Neural progenitor cell (in vitro differentiated cells): ENCODE data around the gene CELA1. TPM values are rescaled to one million over a fixed set of nuclear protein-coding genes. Genes with fewer than 3 reads are reported as not detected.

ENCODE experiments used
- DNase-seq: peaks from one replicate; pipeline ENCODE4 v3.0.0-alpha.2; 2016; ENCODE audit warnings: low spot score
- H2AFZ ChIP-seq: fragments of 200-600 bp; sonication (generic); replicated peaks from 2 replicates; pipeline ENCODE4 v1.6.1; 2016; ENCODE audit warnings: antibody characterized with exemption
- H3F3A ChIP-seq: fragments of 200-600 bp; sonication (generic); 2 replicates; pipeline ENCODE4 v1.6.1; 2016; ENCODE audit warnings: antibody characterized with exemption, low read depth
- H3K27ac ChIP-seq: fragments of 200-600 bp; sonication (generic); 2 replicates; pipeline ENCODE4 v1.5.1; 2016; ENCODE audit warnings: mild to moderate bottlenecking
- H3K27me3 ChIP-seq: fragments of 200-600 bp; sonication (generic); 2 replicates; pipeline ENCODE4 v1.6.1; 2016; ENCODE audit warnings: mild to moderate bottlenecking, moderate library complexity
- H3K36me3 ChIP-seq: fragments of 200-600 bp; sonication (generic); 2 replicates; pipeline ENCODE4 v1.5.1; 2016
- H3K4me1 ChIP-seq: fragments of 200-600 bp; sonication (generic); 2 replicates; pipeline ENCODE4 v1.6.1; 2016; ENCODE audit warnings: mixed run types
- H3K4me2 ChIP-seq: fragments of 200-600 bp; sonication (generic); 2 replicates; pipeline ENCODE4 v1.6.1; 2016
- H3K4me3 ChIP-seq: fragments of 200-600 bp; sonication (generic); 2 replicates; pipeline ENCODE4 v1.5.1; 2016
- H3K79me2 ChIP-seq: fragments of 200-600 bp; sonication (generic); 2 replicates; pipeline ENCODE4 v1.6.1; 2016; ENCODE audit warnings: low read depth
- H3K9ac ChIP-seq: fragments of 200-600 bp; sonication (generic); 2 replicates; pipeline ENCODE4 v1.6.1; 2016
- H3K9me3 ChIP-seq: fragments of 200-600 bp; sonication (generic); 2 replicates; pipeline ENCODE4 v1.5.1; 2016; ENCODE audit warnings: low read depth
- H4K20me1 ChIP-seq: fragments of 200-600 bp; sonication (generic); 2 replicates; pipeline ENCODE4 v1.6.1; 2016; ENCODE audit warnings: low read depth
- H3K27ac Mint-ChIP-seq: 3 replicates; pipeline ENCODE4 v1.8.0; 2021; ENCODE audit warnings: mixed read lengths
- H3K27me3 Mint-ChIP-seq: 2 replicates; pipeline ENCODE4 v1.8.0; 2022; ENCODE audit warnings: low read depth, mild to moderate bottlenecking, inconsistent platforms, moderate library complexity, mixed read lengths; ENCODE audit not compliant: insufficient read depth
- H3K36me3 Mint-ChIP-seq: 3 replicates; pipeline ENCODE4 v1.8.0; 2021; ENCODE audit warnings: mixed read lengths
- H3K4me1 Mint-ChIP-seq: 3 replicates; pipeline ENCODE4 v1.8.0; 2021; ENCODE audit warnings: mixed read lengths
- H3K4me3 Mint-ChIP-seq: 3 replicates; pipeline ENCODE4 v1.8.0; 2021; ENCODE audit warnings: mild to moderate bottlenecking, moderate library complexity, mixed read lengths
- H3K9me3 Mint-ChIP-seq: 3 replicates; pipeline ENCODE4 v1.8.0; 2020; ENCODE audit warnings: mixed read lengths
- EZH2 ChIP-seq: fragments of 200-600 bp; sonication (generic); IDR thresholded peaks from 2 replicates; pipeline ENCODE4 v1.6.1; 2017; ENCODE audit warnings: antibody characterized with exemption, mild to moderate bottlenecking, moderate library complexity
- EZH2phosphoT487 ChIP-seq: fragments of 200-600 bp; sonication (generic); IDR thresholded peaks from 2 replicates; pipeline ENCODE4 v1.6.1; 2017; ENCODE audit warnings: antibody characterized with exemption
- total RNA-seq: library from RNA; depleted of rRNA; stranded (reverse); fragments of >200 nt; gene quantifications from 2 replicates; pipeline ENCODE4 v1.2.3, GENCODE V29; 2015; ENCODE audit warnings: low replicate concordance
- TF ChIP-seq, protein P1 (sequence below): fragments of 200-600 bp; sonication (generic); IDR thresholded peaks from 2 replicates; pipeline ENCODE4 v1.5.1; 2017; ENCODE audit warnings: antibody characterized with exemption, mild to moderate bottlenecking

The CELA1 gene
- total RNA-seq, 1 donor from 2014 or later: not detected

DNA sequence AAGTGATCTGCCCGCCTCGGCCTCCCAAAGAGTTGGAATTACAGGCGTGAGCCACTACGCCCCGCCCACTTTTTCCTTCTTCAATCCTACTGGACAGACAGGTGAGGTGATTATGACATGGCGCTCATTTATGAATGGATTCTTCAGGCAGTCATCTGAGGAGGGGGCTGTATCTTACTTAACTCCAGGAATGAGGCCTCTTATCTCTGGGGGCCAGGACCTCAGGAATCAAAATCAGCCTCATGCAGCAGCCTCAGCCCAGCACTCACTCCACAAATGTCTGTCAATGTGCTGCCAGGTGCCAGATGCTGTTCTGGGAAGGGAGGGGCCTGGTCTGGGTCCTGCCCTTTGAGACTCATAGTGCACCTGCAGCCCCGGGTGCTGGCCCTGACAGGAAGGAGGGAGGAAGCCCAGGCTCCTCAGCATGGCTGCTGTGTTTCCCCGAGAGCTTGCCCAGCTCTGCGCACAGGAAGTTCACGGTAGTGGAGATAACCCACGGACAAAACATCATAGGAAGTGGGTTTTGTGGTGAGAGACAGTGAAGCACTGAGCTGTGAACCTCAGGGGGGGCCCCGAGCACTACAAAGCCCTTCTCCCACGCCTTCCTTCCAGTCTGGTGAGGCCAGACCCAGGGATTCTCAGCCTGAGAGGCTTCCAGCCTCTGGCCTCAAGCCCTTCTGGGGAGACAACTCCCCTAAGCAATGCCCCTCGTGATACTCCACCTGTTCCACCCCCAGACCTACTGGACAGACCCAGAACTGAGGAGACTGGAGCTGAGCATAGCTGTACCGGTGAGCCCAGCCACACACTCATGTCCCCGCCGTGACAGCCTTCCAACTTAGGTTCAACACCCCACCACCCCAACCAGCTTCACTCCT lies 22.4 kb upstream of the CELA1 start:
- Mint-ChIP-seq H3K36me3 (no peaks in the 10 kb centered on the region), H3K4me1 (peaks cover 40% of the 10 kb centered on the region), H3K4me3 (no peak overlapping the region), H3K27ac (no peak overlapping the region), H3K9me3 (no peaks in the 10 kb centered on the region), H3K27me3 (peaks cover 6% of the 10 kb centered on the region)
- Histone ChIP-seq H3K4me3 (no peak overlapping the region), H2AFZ (no peak overlapping the region), H3K9ac (no peak overlapping the region), H3K36me3 (no peaks in the 10 kb centered on the region), H3F3A (peaks cover 29% of the 10 kb centered on the region), H3K9me3 (no peaks in the 10 kb centered on the region), H3K27me3 (peaks cover 30% of the 10 kb centered on the region), H3K4me1 (peaks cover 25% of the 10 kb centered on the region), H4K20me1 (peaks cover 3% of the 10 kb centered on the region), H3K79me2 (no peaks in the 10 kb centered on the region), H3K4me2 (no peak overlapping the region), H3K27ac (no peak overlapping the region)
- DNase-seq: peak; percentile 31
- TF ChIP-seq EZH2phosphoT487 (no peak), EZH2 (no peak)
- TF ChIP-seq, protein P1, sequence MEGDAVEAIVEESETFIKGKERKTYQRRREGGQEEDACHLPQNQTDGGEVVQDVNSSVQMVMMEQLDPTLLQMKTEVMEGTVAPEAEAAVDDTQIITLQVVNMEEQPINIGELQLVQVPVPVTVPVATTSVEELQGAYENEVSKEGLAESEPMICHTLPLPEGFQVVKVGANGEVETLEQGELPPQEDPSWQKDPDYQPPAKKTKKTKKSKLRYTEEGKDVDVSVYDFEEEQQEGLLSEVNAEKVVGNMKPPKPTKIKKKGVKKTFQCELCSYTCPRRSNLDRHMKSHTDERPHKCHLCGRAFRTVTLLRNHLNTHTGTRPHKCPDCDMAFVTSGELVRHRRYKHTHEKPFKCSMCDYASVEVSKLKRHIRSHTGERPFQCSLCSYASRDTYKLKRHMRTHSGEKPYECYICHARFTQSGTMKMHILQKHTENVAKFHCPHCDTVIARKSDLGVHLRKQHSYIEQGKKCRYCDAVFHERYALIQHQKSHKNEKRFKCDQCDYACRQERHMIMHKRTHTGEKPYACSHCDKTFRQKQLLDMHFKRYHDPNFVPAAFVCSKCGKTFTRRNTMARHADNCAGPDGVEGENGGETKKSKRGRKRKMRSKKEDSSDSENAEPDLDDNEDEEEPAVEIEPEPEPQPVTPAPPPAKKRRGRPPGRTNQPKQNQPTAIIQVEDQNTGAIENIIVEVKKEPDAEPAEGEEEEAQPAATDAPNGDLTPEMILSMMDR: no peak

DNA sequence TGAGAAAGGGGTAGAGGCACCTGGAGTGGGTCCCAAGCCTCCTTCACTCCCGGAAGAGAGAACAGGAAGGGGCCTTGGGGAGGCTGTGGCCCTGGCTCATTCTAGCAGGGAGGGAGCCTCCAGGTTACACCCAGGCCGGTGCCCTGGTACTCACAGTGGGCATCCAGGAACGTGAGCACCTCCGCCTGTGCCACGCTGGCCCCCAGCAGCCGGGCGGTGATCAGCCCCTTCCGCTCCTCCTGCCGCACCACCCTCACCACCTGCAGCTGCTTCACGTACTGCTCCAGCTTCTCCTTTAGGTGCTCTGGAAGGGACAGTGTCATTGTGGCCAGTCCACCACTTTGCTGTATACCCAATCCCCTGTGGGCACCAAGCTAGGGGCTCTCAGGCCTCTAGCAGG lies 18.8 kb upstream of the CELA1 start:
- H3K27ac Mint-ChIP-seq: no peak overlapping the region
- no peaks in the 10 kb centered on the region for H3K9me3 ChIP-seq
- H3K79me2 ChIP-seq: no peaks in the 10 kb centered on the region
- H3K4me3 Mint-ChIP-seq: no peak overlapping the region
- H3K4me2 ChIP-seq: no peak overlapping the region
- H3K36me3 ChIP-seq: no peaks in the 10 kb centered on the region
- DNase-seq: no peak
- no peaks in the 10 kb centered on the region for H4K20me1 ChIP-seq
- peaks cover 8% of the 10 kb centered on the region for H3F3A ChIP-seq
- peaks cover 8% of the 10 kb centered on the region for H3K27me3 ChIP-seq
- H3K4me3 ChIP-seq: no peak overlapping the region
- no peak overlapping the region for H3K9ac ChIP-seq
- peaks cover 17% of the 10 kb centered on the region for H3K4me1 ChIP-seq
- H3K27ac ChIP-seq: no peak overlapping the region
- H2AFZ ChIP-seq: no peak overlapping the region
- peaks cover 22% of the 10 kb centered on the region for H3K4me1 Mint-ChIP-seq
- TF ChIP-seq, protein P1: no peak
- TF ChIP-seq EZH2phosphoT487 (no peak), EZH2 (no peak)
- peaks cover 4% of the 10 kb centered on the region for H3K27me3 Mint-ChIP-seq
- H3K36me3 Mint-ChIP-seq: no peaks in the 10 kb centered on the region
- H3K9me3 Mint-ChIP-seq: no peaks in the 10 kb centered on the region

- Histone ChIP-seq H3K4me3 (no peak overlapping the region), H3K9ac (no peak overlapping the region), H3F3A (peaks cover 6% of the 10 kb centered on the region), H3K27ac (no peak overlapping the region), H3K4me1 (peaks cover 17% of the 10 kb centered on the region), H3K36me3 (no peaks in the 10 kb centered on the region), H3K27me3 (no peaks in the 10 kb centered on the region), H4K20me1 (no peaks in the 10 kb centered on the region), H3K79me2 (no peaks in the 10 kb centered on the region), H3K9me3 (no peaks in the 10 kb centered on the region), H2AFZ (no peak overlapping the region), H3K4me2 (no peak overlapping the region)
- Mint-ChIP-seq H3K4me1 (peaks cover 14% of the 10 kb centered on the region), H3K36me3 (no peaks in the 10 kb centered on the region), H3K4me3 (no peak overlapping the region), H3K27ac (no peak overlapping the region), H3K9me3 (no peaks in the 10 kb centered on the region), H3K27me3 (peaks cover 8% of the 10 kb centered on the region)
- DNase-seq: no peak
- TF ChIP-seq, protein P1: no peak
- TF ChIP-seq EZH2phosphoT487: no peak
- no peak for TF ChIP-seq EZH2
These were observed 17.5 kb upstream of the CELA1 start for GRCh38 chr12:51364001-51364400.
